SHP77 (cell line): ENCODE results near the gene IQGAP1.

ENCODE experiments used
- DNase-seq, 2 experiments: peaks; one replicate each; lab custom pipeline; 2025; lab: John Stamatoyannopoulos, UW

The IQGAP1 gene

GRCh38 chr15:90531147-90531546, 143.1 kb downstream of the IQGAP1 start:
- no peak for DNase-seq

DNA sequence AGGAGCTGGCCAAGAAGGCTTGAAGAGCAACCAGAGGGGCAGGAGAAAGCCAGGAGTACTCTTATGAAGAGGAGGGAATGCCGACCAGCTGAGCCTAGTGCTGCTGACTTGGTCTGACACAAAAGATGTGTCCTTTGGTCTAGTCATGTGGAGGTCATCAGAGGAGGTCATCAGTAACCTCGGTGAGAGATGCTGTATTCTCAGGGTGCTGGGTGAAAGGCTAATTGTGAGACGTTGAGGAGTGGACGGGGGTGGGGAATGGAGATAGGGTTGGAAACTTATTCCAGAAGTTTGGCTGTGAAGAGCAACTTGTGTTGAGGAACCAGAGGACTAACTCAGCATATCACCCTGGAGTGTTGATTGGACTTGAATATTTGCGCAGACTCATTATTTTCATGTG, 147.2 kb downstream of the IQGAP1 start:
- no peak for DNase-seq

DNA sequence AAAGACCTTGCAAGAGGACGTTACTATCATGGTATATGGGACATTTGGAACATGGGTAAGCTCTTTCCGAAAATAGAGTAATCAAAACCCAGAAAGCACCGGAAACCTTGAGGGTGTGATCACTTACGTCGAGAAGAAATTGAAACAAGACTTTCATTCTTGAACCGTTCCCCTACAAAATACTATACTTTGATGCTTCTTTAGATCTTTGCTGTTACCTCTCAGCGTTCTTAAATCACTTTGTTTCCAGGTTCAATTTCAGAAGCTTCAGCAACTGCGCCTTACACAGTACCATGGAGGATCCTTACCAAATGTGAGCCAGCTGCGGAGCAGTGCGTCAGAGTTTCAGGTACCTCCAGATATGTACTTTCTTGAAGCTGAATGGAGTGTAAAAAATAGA, 151.7 kb downstream of the IQGAP1 start:
- DNase-seq: no peak

- DNase-seq: no peak
Observed at GRCh38 chr15:90540768-90541167, 152.7 kb downstream of the IQGAP1 start.

DNA sequence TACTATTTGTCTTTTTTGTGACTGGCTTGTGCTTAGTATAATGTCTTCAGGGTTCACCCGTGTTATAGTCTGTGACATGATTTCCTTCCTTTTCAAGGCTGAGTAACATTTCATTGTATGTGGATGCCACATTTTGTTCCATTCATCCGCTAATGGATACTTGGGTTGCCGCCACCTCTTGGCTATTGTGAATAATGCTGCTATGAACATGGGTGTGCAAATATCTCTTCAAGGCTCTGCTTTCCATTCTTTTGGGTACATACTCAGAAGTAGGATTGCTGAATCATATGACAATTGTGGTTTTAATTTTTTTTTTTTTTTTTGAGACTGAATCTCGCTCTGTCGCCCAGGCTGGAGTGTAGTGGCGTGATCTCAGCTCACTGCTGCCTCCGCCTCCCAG, 157.1 kb downstream of the IQGAP1 start:
- no peak for DNase-seq

DNA sequence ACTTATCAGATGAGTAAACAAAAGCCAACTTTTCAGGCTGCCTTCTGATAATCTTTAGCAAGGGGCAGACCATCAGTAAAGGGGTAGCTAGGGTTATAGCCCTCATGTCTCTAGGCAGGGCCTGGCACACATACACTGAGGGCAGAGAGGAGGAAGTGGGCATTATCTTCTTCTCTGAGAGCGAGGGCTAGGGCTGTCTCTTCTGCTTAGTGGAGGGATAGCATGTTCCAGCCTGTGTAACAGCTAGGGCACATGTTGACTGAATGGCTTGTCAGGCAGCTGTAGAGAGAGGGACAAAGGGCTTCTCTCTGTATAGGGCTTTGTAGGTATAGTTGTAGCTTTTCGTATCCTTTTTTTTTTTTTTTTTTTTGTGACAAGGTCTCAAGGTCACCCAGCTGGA, 159.5 kb downstream of the IQGAP1 start:
- DNase-seq: no peak

GRCh38 chr15:90550919-90551318, 162.9 kb downstream of the IQGAP1 start:
- no peak for DNase-seq
